Gastrocnemius medialis (tissue), 4 donors: ENCODE results near the gene HMGCL. TPM values are rescaled to one million over a fixed set of nuclear protein-coding genes. Genes with fewer than 3 reads are reported as not detected.
A peak's percentile ranks its signal among the peaks of the same experiment; 100 is the strongest.

Experiments used
- ATAC-seq, 2 donors: fragments of 150-250 bp; one replicate each; pipeline ENCODE4 v1.9.1; 2016
- DNase-seq, 2 donors: peaks; one replicate each; pipeline ENCODE4 v3.0.0-alpha.2; 2019
- H3K27ac ChIP-seq, 4 donors: fragments of 200-600 bp; sonication (generic); 1 replicate in 1 of 4; 2 replicates in 3 of 4; pipeline ENCODE4 v1.5.1; 2016 to 2018; ENCODE audit warnings: mild to moderate bottlenecking in 2 of 4, moderate library complexity in 1 of 4
- H3K27me3 ChIP-seq, 3 donors: fragments of 200-600 bp; sonication (generic) in 2 of 3; 1 replicate in 1 of 3; 2 replicates in 2 of 3; pipeline versions ENCODE4 v1.5.1 to v1.6.0; 2016 to 2019; ENCODE audit warnings: mild to moderate bottlenecking in 1 of 3, moderate library complexity in 1 of 3
- H3K36me3 ChIP-seq, 2 donors: fragments of 200-600 bp; sonication (generic) in 1 of 2; one replicate each; pipeline ENCODE4 v1.5.1; 2017 to 2018
- H3K4me1 ChIP-seq, 2 donors: fragments of 200-600 bp; sonication (generic) in 1 of 2; one replicate each; pipeline ENCODE4 v1.5.1; 2016 to 2017; ENCODE audit warnings: mild to moderate bottlenecking in 2 of 2
- H3K4me3 ChIP-seq, 4 donors: fragments of 200-600 bp; sonication (generic) in 3 of 4; 1 replicate in 1 of 4; 2 replicates in 3 of 4; pipeline ENCODE4 v1.5.1; 2016 to 2019; ENCODE audit warnings: mild to moderate bottlenecking in 2 of 4
- H3K9me3 ChIP-seq, 3 donors: fragments of 200-600 bp; sonication (generic) in 2 of 3; 1 replicate in 1 of 3; 2 replicates in 2 of 3; pipeline ENCODE4 v1.5.1; 2016 to 2019
- POLR2A ChIP-seq, 2 donors: fragments of 450-650 bp; IDR thresholded peaks; one replicate each; pipeline ENCODE4 v1.6.1; 2017; ENCODE audit warnings: antibody characterized with exemption in 2 of 2, mild to moderate bottlenecking in 2 of 2, moderate library complexity in 2 of 2
- in situ Hi-C, 4 donors: fragments of 200-750 bp; cut with MboI; loops; one replicate each; pipeline versions ENCODE4 v1.15.0 to v1.8.0; 2017; ENCODE audit warnings: low sequenced_read_pairs in 4 of 4
- intact Hi-C: fragments of 100-400 bp; cut with DNase I; formaldehyde crosslinking; loops from one replicate; pipeline ENCODE4 v1.15.1; 2023; ENCODE audit warnings: low total_unique reads
- total RNA-seq, 4 donors: library from RNA; depleted of rRNA; stranded (reverse); fragments of >200 nt; gene quantifications; one replicate each; pipeline versions ENCODE4 v1.1.0 to v1.2.3, GENCODE V29; 2016
- TF ChIP-seq, protein P1 (sequence below), 5 experiments: fragments of 450-650 bp in 3 of 5; fragments of 200-600 bp in 2 of 5; sonication (generic) in 2 of 5; IDR thresholded peaks in 4 of 5; conservative IDR thresholded peaks in 1 of 5; 1 replicate in 4 of 5; 2 replicates in 1 of 5; pipeline ENCODE4 v1.5.1; 2016 to 2019; ENCODE audit warnings: antibody characterized with exemption in 5 of 5, mild to moderate bottlenecking in 3 of 5, moderate library complexity in 3 of 5

The HMGCL gene
- total RNA-seq, 4 donors from 2014 or later, result 19.1 to 30.0 (median 29.5) TPM

DNA sequence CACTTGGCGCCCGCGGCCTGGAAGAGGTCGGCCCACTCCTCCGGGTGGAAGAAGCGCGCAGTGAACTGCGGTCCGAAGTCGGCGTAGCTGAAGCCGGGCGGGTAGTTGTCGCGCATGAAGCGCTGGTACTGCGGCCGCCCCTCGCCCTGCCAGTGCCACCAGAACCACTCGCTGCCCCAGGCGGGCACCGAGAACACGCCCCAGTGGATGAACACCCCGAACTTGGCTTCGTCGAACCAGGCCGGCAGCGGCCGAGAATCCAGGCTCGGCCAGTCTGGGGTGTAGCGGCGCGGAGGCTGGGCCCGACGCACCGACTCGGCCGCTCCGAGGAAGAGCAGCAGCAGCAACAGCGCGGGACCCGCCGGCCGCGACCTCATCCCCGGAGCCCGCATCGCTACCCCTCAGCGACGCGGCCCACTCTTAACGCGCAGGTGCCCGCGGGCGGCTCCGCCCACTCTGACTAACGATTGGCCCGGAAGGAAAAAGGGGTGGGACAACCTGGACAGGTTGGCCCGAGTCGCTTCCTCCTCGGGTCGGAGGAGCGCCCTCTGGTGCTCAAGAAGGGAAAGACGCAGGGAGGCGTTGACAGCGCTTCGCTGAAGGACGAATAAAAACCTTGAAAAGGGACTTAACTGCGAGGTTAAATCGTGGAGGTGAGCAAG lies 42.8 kb upstream of the HMGCL start, which contains the start of gene FUCA1:
FUCA1 (minus strand) TSS at position 396 of the 662 bp plus-strand sequence; CDS start at position 392, 4 bp downstream.
- Histone ChIP-seq H3K27ac (peak within 1 kb of the TSS; percentile 79 to 84 (median 81)), H3K4me1 (peaks cover 17 to 20% of the 10 kb centered on the region in 2 donors), H3K4me3 (peak within 1 kb of the TSS; percentile 86 to 94 (median 90)), H3K9me3 (no peaks in the 10 kb centered on the region), H3K36me3 (peaks cover 0 to under 1% of the 10 kb centered on the region in 2 donors), H3K27me3 (no peaks in the 10 kb centered on the region)
- peak; percentile 71 to 79 for TF ChIP-seq POLR2A (IDR thresholded peaks at IDR 0.05)
- TF ChIP-seq, protein P1, sequence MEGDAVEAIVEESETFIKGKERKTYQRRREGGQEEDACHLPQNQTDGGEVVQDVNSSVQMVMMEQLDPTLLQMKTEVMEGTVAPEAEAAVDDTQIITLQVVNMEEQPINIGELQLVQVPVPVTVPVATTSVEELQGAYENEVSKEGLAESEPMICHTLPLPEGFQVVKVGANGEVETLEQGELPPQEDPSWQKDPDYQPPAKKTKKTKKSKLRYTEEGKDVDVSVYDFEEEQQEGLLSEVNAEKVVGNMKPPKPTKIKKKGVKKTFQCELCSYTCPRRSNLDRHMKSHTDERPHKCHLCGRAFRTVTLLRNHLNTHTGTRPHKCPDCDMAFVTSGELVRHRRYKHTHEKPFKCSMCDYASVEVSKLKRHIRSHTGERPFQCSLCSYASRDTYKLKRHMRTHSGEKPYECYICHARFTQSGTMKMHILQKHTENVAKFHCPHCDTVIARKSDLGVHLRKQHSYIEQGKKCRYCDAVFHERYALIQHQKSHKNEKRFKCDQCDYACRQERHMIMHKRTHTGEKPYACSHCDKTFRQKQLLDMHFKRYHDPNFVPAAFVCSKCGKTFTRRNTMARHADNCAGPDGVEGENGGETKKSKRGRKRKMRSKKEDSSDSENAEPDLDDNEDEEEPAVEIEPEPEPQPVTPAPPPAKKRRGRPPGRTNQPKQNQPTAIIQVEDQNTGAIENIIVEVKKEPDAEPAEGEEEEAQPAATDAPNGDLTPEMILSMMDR (IDR thresholded peaks at IDR 0.05 in 4 of 5, conservative IDR thresholded peaks at IDR 0.05 in 1 of 5), result peak; percentile 91 to 98 (median 96)
- peak; percentile 96 to 98 for ATAC-seq
- intact Hi-C loops (loop anchor here (1.0 to 10.0 kb wide), 5 partner anchors 41 to 173 kb away; partner anchors contain the start of genes HMGCL and RPL11), in situ Hi-C loops (loop anchor here in 1 of 4 donors (10.0 kb wide), 1 partner anchor 53 kb away; no protein-coding TSS in a partner anchor)
- peak; percentile 91 to 92 for DNase-seq

DNA sequence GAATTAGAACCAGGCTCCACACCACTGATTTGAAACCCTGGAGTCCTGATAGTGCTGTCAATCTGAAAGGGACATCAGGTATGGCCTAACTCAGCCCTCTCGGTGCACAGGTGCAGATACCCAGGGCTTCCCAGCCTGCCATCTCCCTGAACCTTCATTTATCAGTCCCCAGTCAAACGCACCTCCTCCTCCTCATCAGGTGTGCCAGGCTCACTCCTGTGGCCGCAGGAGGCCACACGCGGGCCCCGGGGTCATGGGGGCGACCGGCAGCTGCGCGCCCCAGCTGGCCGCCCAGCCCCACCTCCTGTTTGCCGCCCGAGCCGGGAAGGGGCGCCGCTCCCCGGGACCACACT lies 42.3 kb upstream of the HMGCL start:
- H3K4me1 ChIP-seq, result peaks cover 17 to 20% of the 10 kb centered on the region in 2 donors
- no peaks in the 10 kb centered on the region for H3K9me3 ChIP-seq
- H3K4me3 ChIP-seq, result peak overlapping the region; percentile 86 to 94 (median 90)
- peaks cover 0 to 6% of the 10 kb centered on the region in 2 donors for H3K36me3 ChIP-seq
- intact Hi-C loops, result loop anchor here (5.0 to 10.0 kb wide), 3 partner anchors 40 to 173 kb away; partner anchors contain the start of genes HMGCL and RPL11
- no peaks in the 10 kb centered on the region for H3K27me3 ChIP-seq
- TF ChIP-seq POLR2A (IDR thresholded peaks at IDR 0.05), result no peak
- TF ChIP-seq, protein P1 (IDR thresholded peaks at IDR 0.05 in 4 of 5, conservative IDR thresholded peaks at IDR 0.05 in 1 of 5), result no peak
- ATAC-seq, result peak; percentile 2 to 4
- peak overlapping the region; percentile 79 to 84 (median 81) for H3K27ac ChIP-seq
- in situ Hi-C loops, result loop anchor here in 1 of 4 donors (10.0 kb wide), 1 partner anchor 53 kb away; no protein-coding TSS in a partner anchor
- DNase-seq, result no peak

DNA sequence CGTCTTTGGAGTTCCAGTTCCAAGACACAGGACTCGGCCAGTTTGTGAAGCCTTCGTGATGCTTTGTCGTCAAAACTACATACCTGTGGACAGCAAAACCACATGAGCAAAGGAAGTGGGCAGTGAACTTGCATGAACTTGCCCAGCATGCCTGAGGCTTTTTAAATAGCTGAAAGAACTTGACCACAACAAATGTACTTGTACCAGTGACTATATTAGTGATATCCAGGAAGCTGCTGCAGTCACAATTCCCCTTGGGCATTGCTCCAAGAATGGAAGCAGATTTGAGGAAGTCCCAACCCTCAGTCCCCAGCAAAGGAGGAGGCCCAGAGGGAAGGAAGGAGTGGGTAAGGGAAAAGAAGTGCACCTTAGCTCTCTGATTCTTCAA lies 40.3 kb upstream of the HMGCL start:
- peaks cover 17 to 20% of the 10 kb centered on the region in 2 donors for H3K4me1 ChIP-seq
- DNase-seq (peak in 1 of 2 donors; percentile 20), ATAC-seq (no peak)
- no peaks in the 10 kb centered on the region for H3K27me3 ChIP-seq
- intact Hi-C loops (loop anchor here (5.0 to 10.0 kb wide), 3 partner anchors 38 to 171 kb away; partner anchors contain the start of genes HMGCL and RPL11), in situ Hi-C loops (loop anchor here in 1 of 4 donors (10.0 kb wide), 1 partner anchor 51 kb away; no protein-coding TSS in a partner anchor)
- no peak overlapping the region for H3K4me3 ChIP-seq
- TF ChIP-seq, protein P1 (IDR thresholded peaks at IDR 0.05 in 4 of 5, conservative IDR thresholded peaks at IDR 0.05 in 1 of 5), result no peak
- no peak for TF ChIP-seq POLR2A (IDR thresholded peaks at IDR 0.05)
- no peak overlapping the region for H3K27ac ChIP-seq
- H3K36me3 ChIP-seq, result peaks cover 0 to 17% of the 10 kb centered on the region in 2 donors
- no peaks in the 10 kb centered on the region for H3K9me3 ChIP-seq

DNA sequence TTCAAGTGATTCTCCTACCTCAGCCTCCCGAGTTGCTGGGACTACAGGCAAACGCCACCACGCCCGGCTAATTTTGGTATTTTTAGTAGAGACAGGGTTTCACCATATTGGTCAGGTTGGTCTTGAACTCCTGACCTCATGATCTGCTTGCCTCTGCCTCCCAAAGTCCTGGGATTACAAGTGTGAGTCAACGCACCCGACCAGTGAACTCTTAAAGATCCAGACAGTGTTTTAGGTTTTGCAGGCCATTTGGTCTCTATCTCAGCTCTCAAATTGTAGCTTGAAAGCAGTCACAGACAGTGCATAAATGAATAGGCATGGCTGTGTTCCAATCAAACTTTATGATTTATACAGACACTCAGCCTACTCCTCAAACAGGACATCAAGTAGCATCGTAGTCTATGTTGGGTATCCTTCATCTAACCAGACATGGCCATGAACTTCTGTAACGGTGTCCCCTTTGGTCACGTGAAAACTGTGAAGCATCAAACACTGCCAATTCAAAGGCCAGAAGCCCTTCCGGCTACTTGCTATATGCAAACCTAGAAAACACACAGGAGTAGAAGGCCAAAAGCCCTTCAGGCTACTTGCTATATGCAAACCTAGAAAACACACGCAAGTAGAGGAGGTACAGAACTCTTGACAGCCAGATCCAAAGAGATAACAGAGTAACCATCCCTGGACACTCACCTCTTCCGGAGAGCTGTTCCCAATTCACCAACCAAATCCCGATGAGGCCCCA lies 39.7 kb upstream of the HMGCL start:
- no peak for TF ChIP-seq POLR2A (IDR thresholded peaks at IDR 0.05)
- TF ChIP-seq, protein P1 (IDR thresholded peaks at IDR 0.05 in 4 of 5, conservative IDR thresholded peaks at IDR 0.05 in 1 of 5), result no peak
- in situ Hi-C loops, result loop anchor here in 2 of 4 donors (5.0 to 10.0 kb wide), 2 partner anchors 50 to 53 kb away; no protein-coding TSS in a partner anchor
- peaks cover 0 to 17% of the 10 kb centered on the region in 2 donors for H3K36me3 ChIP-seq

More for the DNA sequence above, 39.7 kb upstream of the HMGCL start:
- DNase-seq, result no peak
- intact Hi-C loops, result loop anchor here (5.0 to 10.0 kb wide), 3 partner anchors 38 to 170 kb away; partner anchors contain the start of genes HMGCL and RPL11
- Histone ChIP-seq H3K9me3 (no peaks in the 10 kb centered on the region), H3K27me3 (no peaks in the 10 kb centered on the region), H3K4me3 (no peak overlapping the region), H3K27ac (no peak overlapping the region), H3K4me1 (peaks cover 17 to 20% of the 10 kb centered on the region in 2 donors)
- ATAC-seq, result no peak
